T-helper 1 cell treated with Interleukin-12 subunit alpha and Interleukin-12 subunit beta and Interleukin-4 antibody, amounts not matched to agents 30 ng/mL and 1 ng/mL, for 36 hours (primary cell): ENCODE results near the gene P2RX1. TPM values are rescaled to one million over a fixed set of nuclear protein-coding genes. Genes with fewer than 3 reads are reported as not detected.

Experiments used
- intact Hi-C: fragments of 100-400 bp; cut with micrococcal nuclease; formaldehyde crosslinking; loops from one replicate; pipeline ENCODE4 v1.15.1; 2024
- total RNA-seq: library from RNA; stranded (reverse); gene quantifications from 2 replicates; pipeline ENCODE4 v1.2.3, GENCODE V29; 2022

The P2RX1 gene
- total RNA-seq, 1 donor from 2014 or later, result 0.32 TPM

GRCh38 chr17:3907483-3908216, 8.6 kb downstream of the P2RX1 start:
- intact Hi-C loops, result no loop called here

GRCh38 chr17:3906881-3907280, 9.4 kb downstream of the P2RX1 start:
- intact Hi-C loops, result no loop called here

- intact Hi-C loops, result no loop called here
These were observed 11.2 kb downstream of the P2RX1 start for GRCh38 chr17:3905017-3905520.

- intact Hi-C loops, result no loop called here
These were observed 11.8 kb downstream of the P2RX1 start for GRCh38 chr17:3904501-3904900.

- intact Hi-C loops, result no loop called here
These were observed 12.4 kb downstream of the P2RX1 start for GRCh38 chr17:3903881-3904290.

GRCh38 chr17:3903051-3903825, 13.0 kb downstream of the P2RX1 start:
- intact Hi-C loops, result no loop called here

GRCh38 chr17:3900646-3901045, 15.6 kb downstream of the P2RX1 start:
- intact Hi-C loops, result no loop called here

DNA sequence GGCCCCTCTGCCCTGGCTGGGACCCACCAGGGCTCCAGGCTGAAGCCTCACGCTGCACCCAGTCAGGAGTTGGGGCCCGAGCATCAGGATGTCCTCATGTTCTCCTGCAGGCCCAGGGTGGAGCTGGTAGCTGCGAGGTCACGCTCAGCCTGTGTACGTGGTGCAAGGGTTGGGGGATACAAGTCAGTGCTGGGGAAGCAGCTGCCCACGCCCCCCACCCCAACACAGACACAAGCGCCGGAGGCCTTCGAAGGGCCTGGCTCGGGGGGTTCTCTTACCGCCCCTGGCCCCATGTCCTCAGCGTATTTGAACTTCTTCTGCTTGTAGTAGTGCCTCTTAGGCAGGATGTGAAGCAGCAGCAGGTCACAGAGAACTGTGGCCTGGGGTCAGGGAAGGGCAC, 18.5 kb downstream of the P2RX1 start:
- intact Hi-C loops, result loop anchor here (10.0 kb wide), 1 partner anchor 367 kb away; the partner anchor contains the start of gene ANKFY1

DNA sequence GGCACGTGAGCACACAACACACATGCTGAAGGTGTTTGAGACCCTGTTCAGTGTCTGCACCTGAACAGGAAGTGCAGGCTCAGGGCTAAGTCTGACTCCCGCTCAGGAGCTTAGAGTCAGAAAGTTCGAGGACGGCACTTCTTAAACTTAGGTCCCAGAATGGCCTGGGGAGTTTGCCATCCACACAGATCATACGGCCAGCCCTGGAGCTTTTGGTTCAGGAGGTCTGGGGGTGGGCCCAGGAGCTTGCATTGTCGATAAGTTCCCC, 19.4 kb downstream of the P2RX1 start:
- intact Hi-C loops, result loop anchor here (10.0 kb wide), 1 partner anchor 368 kb away; the partner anchor contains the start of gene ANKFY1

GRCh38 chr17:3896108-3896967, 19.9 kb downstream of the P2RX1 start:
- intact Hi-C loops, result loop anchor here (10.0 kb wide), 1 partner anchor 368 kb away; the partner anchor contains the start of gene ANKFY1

- intact Hi-C loops, result loop anchor here (10.0 kb wide), 1 partner anchor 369 kb away; the partner anchor contains the start of gene ANKFY1
These were observed 20.9 kb downstream of the P2RX1 start for GRCh38 chr17:3895354-3895753.

DNA sequence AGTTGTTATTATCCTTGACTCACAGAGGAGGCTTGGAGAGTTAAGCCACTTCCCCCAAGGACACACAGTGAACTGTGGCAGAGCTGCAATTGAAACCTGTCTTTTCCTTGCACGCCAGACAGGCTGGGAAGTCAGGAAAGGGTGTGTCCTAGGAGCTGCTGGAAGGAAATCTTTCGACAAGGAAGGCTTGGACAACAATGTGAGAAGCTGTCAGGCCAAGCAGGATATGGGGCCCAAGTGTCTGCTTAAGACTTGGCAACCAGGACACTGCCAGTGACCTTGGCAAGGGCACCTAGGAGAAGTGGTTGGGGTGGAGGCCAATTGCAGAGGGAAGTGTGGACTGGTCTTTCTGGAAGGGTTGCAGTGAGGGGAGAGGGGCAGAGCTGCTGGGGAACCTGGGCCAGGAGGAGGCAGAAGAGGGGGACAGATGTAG, 21.3 kb downstream of the P2RX1 start:
- intact Hi-C loops, result loop anchor here (10.0 kb wide), 1 partner anchor 370 kb away; the partner anchor contains the start of gene ANKFY1

- intact Hi-C loops, result loop anchor here (10.0 kb wide), 1 partner anchor 371 kb away; the partner anchor contains the start of gene ANKFY1
These were observed 22.1 kb downstream of the P2RX1 start for GRCh38 chr17:3894188-3894587.

DNA sequence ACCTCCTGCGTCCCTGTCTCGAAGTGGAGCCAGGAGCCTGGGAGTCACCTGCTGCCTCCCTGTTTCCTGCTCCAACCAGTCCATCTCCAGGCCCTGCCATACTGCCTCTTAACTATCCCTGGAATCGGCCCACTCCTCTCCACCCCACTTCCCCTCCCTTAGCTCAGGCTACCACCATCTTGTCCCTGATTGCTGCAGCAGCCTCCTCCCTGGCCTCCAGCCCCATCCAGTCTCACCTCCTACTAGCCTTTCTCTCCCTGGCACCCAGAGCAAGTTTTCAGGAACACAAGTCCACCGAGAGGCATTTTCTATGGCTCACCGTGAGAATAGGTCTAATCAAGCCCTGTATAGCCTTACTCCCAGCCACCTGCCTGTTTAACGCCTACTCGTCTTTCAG, 22.5 kb downstream of the P2RX1 start:
- intact Hi-C loops, result loop anchor here (1.0 to 10.0 kb wide), 10 partner anchors 20 to 1183 kb away; partner anchors contain the start of genes ANKFY1, CLUH, CTNS and CYB5D2

- intact Hi-C loops, result loop anchor here (1.0 to 10.0 kb wide), 10 partner anchors 20 to 1182 kb away; partner anchors contain the start of genes ANKFY1, CLUH, CTNS and CYB5D2
These were observed 23.1 kb downstream of the P2RX1 start, which contains the start of gene CAMKK1 for GRCh38 chr17:3893003-3893719. Gene CAMKK1 (minus strand): TSS chr17:3893053. CDS start chr17:3885687, 7,366 bp downstream.

DNA sequence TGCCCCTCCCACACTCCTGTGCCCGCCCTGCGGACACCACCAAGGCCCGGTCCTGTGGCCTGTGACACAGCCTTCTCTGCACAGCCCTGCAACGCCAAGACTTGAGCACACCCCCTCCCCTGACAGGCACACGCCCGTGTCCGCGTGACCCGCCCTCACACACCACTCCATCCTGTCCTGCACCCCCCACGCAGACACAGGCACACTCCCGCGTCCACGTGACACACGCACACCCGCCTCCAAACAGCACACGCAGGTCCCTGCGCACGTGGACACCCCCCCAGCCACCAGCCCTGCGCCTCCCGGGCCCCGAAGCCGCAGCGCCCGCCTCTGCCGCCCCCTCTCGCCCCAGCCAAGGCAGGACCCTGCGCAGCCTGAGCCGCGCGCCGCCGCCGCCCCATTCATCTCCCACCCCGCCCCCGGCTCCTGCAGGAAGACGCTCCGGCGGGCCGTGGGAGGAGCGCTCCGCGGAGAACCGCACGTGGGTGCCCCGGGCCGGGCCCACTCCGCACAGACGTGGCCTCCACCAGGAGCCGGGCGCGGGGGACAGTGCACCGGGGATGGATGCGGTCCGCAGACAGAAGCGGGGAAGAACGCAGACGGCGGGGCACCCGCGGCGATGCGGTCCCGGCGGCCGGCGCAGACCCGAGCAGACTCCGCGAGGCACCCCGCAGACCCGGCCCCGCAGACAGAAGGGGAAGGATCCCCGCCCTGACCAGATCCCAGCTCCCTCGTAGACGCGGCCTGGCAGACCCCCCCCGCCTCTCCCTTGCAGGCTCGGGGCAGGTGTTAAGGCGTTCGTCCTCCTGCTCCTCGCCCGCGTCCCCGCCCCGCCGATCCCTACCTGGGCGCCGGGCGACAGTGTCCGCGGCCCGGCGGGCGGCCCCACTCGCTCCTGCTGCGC, 23.9 kb downstream of the P2RX1 start:
- intact Hi-C loops, result loop anchor here (1.0 to 10.0 kb wide), 5 partner anchors 22 to 1182 kb away; partner anchors contain the start of genes ANKFY1 and CLUH

GRCh38 chr17:3891626-3892094, 24.6 kb downstream of the P2RX1 start:
- intact Hi-C loops, result loop anchor here (1.0 to 10.0 kb wide), 5 partner anchors 21 to 1181 kb away; partner anchors contain the start of genes ANKFY1 and CLUH

DNA sequence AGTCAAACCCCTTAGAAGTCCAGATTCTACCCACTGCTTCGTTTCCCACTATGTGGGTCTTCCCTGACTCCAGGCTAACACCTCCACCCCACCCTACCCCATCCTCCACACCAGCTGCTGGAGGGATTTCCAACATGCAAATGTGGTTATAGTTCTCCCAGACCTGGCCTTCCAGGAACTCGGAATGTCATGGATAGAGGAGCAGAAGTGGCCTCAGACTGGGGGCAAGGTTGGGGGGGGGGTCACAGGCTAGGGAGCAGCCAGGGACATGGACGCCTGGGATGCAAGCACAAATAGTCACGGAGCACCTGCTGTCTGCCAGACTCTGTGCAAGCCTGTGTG, 25.4 kb downstream of the P2RX1 start:
- intact Hi-C loops, result loop anchor here (10.0 kb wide), 1 partner anchor 374 kb away; the partner anchor contains the start of gene ANKFY1
